CD4-positive, alpha-beta T cell treated with Interleukin-4 for 4 hours (primary cell): Measurements from ENCODE around the gene ADARB2.

Experiments
- DNase-seq: peaks from one replicate; pipeline ENCODE4 v3.0.0-alpha.2; 2020

ADARB2 gene

DNA sequence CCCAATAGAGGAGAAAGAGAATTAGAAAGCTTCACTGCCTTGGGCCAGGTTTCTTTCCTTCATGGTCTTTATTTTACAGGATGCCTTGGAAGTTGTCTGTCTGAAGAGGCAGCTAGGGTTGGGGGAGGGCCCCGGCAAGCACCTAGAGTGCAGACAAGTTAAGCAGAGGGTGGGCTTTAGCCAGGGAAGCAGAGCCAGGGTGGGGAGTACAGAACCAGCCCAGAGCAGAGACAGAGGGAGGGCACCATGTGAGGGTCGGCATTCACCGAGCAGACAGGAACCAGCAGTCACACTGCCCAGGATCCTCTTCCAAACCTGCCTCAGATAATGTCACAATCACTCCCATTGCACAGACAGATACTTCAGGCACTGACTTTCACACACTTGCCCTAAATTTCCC lies 75.9 kb downstream of the ADARB2 start:
- no peak for DNase-seq

DNA sequence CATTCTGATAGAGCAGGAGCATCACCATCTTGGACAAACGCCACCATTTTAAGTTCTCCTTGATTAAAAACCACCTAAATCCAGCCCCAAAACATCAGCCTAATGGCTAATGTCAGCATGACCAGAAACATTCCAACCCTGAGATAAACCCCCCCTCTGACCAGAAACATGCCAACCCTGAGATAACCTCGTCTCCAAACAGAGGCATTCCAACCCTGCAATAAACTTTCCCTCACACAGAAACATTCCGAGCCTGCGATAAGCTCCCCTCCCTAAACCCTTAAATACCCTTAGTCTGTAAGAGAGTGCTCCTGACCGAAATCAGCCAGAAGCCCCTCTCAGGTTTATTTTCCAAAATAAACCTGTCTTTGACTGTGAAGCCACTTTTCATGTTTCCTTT lies 76.5 kb downstream of the ADARB2 start:
- no peak for DNase-seq

DNA sequence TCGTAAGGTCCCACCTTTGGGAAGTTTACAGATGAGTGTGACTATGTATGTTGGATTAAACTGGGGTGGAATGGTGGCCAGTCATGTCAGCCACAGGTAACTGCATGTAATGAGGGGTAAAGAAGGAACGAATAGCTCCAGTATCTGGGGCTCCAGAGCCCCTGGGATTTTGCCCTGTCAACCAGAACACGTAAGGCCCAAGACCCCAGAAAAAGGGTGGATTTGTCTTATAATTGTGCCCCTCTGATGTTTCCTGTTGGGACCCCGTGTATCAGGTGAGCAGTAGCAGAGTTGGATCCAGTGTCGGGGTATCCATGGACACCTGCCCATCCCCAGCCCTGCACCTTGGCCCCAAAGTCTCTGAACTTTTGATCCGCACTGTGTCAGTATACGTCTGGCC lies 76.9 kb downstream of the ADARB2 start:
- no peak for DNase-seq

DNA sequence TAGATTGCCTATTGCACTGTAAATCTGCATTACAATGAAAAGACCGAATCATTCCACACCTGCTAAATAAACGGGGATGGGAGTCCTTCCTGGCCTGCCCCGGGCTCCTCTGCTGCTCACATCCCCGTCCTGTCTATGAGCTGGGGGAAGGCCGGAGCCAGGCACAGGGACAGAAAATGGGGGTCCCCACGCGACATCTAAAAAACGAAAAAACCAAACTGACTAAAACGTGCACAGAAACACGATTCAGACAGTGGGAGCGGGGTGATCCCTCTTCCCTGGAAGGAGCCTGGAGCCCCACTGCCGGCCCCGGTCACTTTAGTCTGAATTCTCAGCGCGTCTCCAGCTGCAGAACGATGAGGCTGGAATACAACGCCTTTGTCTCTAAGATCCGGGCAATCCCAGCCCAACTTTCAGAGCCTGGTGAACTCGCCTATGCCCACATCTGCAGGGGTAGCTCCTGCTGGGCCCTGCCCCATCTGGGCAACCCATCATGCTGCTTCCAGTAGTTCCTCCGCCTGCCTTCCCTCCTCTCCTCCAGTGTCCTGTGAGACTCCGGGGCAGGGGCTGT lies 78.0 kb downstream of the ADARB2 start:
- DNase-seq, result no peak

DNA sequence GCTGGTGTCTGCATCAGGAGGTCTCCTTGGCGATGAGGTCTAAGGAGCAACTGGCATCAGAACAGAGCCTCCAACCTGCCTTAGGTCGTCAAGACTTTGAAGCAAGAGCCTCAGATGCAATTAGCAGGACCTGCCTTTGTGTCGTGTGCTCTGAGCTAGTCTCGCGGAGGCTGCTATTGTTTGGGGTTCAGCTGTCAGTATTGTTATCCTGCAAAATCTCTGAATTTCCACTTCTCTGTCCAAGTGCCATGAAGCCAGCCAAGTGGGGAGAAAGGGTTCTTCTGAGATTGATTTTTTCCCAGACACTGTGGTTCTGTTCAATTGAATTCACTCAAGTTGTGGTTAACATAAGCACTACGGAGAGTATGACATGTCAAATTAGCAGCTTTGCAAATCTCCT lies 78.7 kb downstream of the ADARB2 start:
- DNase-seq, result no peak

DNA sequence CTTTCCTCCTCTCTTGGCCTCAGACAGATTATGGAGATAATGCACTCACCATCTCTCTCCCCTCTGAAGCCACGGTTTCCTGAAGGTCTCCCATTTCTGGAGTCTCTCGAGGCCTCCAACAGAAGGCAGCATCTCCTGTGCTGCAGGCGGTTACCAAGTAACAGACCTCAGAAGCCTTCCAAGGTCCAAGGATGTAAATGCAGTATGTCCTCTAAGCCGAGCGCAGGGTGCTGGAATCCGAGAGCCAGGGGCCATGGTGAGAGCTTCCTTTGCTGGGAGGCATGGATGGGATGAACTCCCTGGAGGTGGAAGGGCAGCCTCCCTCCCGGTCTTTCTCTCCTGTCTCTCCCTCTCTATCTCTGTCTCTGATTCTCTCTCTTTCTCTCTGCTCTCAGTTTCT lies 79.8 kb downstream of the ADARB2 start:
- DNase-seq, result no peak

DNA sequence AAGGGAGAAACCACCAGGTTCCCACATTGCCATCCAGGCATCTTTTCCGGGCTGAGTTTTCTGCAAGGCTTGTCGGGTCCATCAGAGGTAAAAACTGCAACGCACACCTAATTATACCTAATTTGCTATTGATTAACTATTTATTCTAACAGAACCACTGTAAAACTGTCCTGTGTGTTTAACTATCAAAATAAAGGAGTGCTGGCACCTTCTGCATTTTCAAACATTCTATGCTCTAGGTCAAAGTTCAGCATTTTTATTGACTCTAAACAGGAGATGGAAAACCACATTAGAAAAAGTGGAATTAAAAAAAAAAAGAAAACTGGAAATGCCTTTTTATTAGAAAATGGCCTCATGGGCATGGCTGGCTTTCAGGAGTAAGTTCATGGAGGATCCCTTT lies 82.0 kb downstream of the ADARB2 start:
- DNase-seq, result no peak

DNA sequence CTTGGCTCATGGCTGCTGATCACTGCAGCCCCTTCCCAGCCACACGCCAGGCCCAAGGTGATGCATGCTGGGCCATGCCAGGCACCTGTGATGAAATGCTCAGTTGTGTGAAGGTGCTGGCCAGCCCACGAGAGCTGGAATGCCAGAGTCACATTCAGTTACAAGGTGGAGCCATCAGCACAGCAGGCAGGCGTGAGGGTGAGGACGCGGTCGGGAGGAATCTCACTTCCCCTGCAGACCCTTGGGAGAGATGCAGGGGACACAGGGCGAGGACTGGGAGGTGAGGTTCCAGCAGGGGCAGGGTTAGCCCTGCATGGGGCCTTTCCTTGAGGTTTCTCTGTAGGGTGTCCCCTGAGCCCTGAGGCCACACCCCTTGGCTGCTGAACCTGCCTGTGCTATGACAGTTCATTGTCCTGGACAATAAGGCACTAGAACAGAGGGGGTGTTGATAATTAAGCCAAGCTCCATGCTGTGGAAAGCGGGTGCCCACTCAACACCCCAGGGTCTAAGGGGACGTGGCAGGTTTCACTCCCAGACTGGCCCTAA lies 82.4 kb downstream of the ADARB2 start:
- no peak for DNase-seq

DNA sequence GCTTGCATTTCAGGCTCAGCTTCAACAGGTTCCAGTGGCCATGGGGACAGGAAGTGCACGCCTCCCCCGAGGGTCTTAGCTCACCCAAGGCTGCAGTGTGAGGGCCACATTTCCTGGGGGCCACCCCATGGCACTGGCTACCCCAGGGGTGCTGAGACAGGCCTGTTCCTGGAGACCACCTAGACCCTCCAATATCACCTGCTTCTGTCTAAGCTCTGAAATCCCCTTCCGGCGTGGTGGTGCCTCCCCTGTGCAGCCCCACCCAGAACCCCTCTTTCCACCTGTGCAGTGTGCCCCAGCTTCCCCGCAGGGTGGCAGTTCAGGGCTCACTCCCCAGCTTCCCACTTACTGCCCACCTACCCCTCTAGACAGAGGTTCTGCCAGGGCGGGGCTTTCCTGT lies 83.1 kb downstream of the ADARB2 start:
- no peak for DNase-seq

DNA sequence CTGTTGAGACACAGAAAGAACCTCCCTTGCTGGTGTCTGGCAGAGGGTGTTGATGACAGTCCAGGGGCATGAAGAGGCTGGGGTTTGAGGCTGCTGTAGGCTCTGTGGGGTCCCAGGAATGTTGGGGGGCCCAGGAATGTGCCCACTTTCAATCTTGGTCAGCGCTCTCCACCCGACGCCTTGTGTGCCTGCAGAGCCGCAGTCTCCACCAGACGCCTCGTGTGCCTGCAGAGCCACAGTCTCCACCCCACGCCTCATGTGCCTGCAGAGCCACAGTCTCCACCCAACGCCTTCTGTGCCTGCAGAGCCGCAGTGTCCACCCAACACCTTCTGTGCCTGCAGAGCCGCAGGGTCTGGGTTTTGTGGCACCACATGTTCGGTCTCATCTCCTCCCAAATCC lies 84.0 kb downstream of the ADARB2 start:
- DNase-seq, result no peak

DNA sequence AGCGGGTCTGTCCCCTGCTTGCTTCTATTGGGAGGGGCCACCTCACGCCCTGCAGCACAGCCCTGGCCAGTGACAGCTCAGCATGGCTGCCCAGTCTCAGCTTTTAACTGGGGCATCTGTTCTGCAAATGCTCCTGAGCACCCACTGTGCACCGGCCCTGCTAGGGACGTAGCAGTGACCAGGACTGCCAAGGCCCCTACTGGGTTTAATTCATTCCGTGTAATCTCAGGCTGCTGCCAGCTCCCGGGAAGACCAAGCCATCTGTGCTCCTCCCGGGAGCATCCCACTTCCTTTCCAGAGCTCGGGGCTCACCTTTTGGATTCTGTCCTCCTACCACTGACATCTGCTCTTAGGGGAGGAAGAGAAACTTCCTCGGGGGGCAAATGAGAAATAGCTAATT lies 85.2 kb downstream of the ADARB2 start:
- DNase-seq, result no peak

DNA sequence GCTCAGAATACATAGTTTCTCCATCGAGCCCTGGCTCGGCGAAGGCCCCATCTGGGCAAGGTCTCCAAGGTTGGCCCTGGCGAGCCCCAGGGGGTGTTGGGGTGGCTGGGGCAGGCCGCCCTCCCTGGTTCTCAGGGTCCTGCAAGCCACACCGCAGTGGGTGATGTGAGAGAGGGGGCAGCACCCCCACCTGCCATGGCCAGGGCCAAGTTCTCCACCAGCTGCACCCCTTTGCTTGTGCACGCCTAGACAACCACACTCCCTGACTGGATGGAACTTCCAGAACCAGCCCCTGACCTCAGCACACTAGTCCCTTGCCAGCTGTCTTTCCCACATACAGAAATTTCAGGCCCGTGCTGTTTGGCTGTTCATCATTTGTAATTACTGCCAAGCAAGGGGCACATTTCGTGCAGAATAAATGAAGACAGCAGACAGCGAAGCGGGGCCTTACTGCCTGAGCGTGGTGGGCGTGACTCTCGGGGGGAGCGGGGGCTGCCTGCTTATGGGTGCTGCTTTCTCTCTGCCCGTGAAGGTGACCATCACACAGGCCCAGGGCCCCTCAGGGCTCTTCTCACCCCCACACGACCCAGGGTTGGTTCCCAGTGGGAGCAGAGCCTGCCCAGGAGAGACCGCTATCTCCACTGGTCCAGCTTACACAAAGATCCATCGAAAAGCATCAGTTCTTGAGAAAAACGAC lies 85.9 kb downstream of the ADARB2 start:
- DNase-seq, result no peak

DNA sequence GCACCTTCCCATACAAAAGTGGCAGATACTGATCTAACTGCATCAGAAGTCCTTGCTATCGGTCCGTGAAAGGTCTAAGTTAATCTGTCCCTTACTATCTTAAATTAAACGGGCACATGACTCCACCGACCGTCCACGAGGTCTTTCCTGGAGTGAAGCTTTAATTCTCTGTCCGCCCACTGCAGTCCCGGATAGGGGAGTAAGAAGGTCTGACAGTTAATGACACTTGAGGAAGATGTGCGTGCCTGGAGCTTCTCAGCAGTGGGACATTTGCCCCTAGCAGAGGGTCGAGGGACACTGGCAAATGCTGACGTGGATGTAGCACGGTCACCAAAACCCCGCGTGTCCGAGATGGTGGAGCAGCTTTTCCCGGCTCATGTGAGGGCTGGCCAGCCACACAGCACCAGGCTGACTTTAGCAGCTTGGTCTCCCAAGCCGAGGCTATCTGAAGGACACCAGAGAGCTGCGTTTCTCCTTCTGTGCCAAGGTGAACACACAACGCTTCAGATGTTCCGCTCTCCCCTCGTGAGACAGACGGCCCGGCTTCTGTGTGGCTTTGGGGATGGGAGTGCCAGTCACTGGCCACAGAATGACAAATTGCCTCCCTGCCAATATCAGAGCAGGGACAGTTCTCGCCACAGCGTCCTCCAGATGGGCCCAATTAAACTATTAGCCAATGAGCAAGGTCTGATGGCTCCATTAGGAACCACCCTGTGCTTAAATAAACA lies 86.6 kb downstream of the ADARB2 start:
- no peak for DNase-seq

DNA sequence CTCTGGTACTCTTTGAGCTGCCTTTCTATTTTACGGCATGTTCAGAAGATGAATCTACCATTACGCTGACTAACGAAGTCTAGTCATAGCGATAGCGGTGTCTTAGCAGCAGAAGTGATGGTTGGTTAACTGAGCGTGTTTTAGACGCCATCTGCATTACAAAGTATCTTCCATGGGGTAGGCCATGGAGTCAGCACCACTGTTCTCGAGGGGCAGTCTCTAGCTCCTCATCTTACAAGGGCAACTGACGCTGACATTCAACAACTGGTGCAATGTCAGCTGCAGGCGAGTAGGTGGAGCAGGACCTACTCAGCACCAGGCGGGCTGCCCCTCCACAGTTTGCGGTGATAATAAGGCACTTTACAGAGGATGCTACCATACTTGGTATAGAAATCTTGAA lies 88.7 kb downstream of the ADARB2 start:
- no peak for DNase-seq

DNA sequence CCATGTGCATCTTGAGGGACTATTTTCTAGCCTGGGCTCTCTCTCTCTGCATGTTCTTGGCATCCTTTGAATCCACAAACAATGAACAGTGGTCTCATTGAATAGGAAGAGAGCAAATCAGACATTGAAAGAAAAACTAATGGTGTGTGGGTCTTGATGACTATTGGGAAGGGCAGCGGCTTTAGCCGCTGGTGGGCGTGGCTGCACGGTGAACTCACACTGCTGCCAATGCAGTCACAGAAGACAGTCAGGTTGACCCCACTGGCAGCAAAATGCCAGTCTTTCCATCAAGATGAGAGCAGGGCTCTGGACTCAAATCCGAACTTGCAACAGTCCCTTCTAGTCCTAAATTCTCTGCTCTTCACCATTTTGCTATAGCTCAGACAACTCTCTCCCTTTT lies 91.0 kb downstream of the ADARB2 start:
- DNase-seq, result no peak

DNA sequence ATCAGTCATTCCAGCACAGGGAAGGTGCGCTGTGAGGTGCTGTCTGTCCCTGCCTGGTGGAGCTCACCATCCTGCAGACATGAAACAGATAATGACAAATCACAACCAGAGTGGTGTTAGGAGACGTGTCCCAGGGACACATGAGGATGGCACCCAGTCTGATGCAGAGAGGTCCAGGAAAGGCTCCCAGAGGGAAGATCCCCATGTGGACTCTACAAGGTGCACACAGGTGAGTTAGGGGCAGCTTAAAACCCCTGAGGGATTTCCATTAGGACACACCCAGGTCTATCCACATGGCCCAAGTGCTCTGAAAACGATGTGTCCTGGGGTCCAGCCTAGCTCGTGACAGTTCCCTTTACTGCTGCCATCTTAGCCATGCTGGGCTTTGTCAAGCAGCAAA lies 91.4 kb downstream of the ADARB2 start:
- no peak for DNase-seq

DNA sequence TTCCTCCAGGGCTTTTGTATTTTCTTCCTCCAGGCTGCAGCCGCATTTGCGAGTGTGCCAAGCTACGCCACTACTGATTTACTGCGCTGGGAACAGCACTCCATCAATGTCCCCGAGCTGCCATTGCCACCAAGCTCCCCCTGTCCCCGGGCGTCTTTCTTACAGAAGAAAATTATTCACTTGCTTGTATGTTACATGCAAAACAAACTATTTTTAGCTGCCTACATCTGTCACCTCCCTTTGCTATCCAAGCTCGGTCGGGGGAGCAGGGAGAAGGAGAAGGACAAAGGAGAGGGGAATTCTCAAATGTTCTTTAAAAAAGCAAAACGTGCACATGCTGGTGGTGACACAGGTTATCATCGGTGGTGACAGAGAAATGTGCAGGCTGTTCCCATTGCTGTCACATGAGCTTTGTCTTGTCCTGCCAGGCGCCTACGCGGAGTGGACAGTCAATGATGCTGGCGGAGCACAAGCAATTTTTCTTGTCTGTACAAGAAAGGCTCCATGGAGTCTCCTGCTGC lies 93.1 kb downstream of the ADARB2 start:
- no peak for DNase-seq

DNA sequence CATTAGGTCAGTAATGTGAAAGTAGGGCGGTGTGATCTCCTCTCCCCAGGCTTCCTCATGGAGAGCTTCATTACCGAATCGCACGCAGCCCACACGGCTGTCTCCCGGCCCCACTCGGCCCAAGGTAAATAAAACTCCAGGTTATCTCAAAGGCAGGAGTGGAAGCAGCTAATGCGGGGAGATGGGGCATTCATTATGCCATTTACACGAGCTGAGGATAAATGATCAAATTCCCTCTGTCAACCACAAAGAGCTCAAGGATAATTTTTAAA lies 93.5 kb downstream of the ADARB2 start:
- no peak for DNase-seq

DNA sequence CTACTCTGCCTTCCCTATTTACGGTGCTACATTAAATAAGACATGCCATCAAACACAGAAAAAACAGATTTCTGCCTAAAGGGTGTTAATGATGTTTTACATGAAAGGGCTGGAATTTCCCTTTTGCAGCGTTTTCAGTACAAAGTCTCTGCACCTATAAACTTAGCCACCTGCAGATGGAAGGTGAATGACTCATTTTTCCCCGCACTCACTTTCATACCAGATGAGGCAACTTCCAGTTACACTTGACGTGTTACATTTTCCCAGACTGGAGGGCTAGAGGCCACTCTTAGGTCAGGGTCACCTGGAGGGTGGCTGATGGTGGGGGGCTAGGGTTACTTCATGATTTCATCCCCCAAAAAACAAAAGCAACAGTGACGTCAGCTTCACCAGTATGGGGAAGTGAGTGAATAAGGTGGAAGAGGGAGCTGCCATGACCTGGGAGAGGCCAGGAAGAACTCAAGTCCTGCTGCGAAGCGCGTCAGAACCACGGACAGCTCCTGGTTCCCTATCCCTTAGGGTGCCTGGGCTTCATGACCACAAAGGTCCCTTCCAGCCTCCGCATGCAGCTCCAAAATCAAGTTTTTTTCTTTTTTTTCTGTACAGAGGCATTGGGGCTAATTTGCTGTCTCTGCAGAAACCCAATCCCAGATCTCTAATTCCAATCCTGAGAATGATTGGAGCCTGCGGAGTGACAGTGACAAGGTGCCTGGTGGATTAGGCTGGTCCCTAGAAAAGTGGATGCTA lies 94.0 kb downstream of the ADARB2 start:
- DNase-seq, result no peak

DNA sequence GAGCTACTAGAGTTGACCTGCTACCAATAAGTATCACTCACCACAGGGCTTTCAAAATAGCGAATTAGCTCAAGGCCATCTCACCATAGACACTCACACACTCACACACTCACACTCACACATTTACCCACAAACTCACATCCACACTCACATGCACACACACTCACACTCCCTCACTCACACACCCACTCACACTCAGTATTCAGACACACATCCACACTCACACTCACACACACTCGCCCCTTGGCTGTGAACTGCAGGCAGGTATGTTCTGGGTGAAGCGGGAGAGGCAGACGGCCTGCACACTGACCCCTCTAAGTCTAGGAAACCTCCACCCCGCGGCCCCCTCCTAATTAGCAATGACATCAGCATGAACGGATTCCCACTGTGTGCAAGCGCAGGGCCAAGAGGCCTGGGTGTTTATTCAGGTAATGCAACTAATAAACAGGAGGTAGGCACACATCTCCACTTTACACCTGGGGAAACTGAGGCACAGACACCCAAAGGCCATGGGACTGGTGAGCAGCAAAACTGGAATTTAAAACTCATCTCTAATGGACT lies 94.6 kb downstream of the ADARB2 start:
- DNase-seq, result no peak

DNA sequence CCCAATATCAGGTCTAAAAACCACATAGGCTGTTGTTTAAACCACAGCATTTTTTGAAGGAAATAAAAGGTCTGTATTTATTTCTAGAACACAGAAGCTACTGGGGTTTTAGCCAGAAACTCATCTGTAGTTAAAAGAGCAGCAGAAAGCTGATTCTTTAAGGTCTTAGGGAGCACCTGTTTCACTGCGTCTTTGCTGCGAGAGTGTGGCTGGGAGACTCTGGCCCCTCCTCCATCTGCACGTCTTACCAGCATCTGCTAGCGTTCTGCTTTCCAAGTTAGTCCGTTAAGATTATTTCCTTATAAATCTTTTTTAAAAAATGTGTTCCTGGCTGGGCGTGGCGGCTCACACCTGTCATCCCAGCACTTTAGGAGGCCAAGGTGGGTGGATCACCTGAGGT lies 95.9 kb downstream of the ADARB2 start:
- no peak for DNase-seq

DNA sequence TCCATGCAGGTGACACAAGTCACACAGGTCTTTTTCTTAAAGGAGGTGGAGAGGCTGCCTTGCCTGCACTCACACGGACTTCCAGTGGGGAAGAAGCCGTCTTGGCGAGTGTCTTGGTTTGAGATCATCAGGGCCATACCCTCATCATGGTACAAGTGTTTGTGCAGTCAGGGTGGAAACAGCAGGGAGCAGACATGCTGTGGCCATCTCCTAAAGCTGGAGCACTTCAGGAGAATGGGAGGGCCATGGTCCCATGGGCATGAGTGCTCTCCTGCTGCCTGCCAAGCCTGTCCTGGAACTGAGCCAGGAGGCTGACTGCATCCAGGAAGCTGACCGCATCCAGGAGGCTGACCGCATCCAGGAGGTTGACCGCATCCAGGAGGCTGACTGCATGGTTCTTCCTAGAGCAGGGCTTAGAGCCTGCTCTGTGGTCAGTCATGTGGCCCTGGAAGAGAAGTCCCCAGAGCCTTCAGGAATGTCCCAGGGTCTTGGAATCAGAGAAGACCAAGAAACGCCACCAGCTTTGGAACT lies 98.4 kb downstream of the ADARB2 start:
- DNase-seq, result no peak

DNA sequence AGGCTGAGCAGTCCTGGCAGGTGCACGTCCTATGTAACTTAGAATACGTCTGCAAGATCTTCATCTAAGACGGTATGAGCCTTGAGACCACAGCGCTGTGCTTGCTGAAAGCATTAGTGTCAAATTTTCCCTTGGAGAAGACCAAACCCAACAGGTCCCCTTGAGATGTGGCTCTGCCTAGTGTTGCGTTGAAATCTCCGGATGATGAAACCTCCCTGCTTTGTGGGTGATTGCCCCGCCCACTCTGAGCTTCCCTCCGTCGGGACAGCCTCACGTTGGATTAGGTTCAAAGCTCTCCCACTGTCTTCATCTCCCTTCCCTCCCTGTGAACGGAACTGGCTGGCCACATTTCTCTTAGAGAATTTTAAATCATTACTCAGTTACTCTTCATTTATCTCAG lies 102.0 kb downstream of the ADARB2 start:
- no peak for DNase-seq
